Measurements from ENCODE around the gene SLC39A9.
"Not testable (repeated sequence)": the region's sequence is repeated elsewhere in the genome, so short reads cannot be mapped to it uniquely, and the experiment has no call there.

The SLC39A9 gene

GRCh38 chr14:69368381-69368780, 30.1 kb upstream of the SLC39A9 start:
- no peak for DNase-seq (ENCODE audit: low read depth, low spot score)

DNA sequence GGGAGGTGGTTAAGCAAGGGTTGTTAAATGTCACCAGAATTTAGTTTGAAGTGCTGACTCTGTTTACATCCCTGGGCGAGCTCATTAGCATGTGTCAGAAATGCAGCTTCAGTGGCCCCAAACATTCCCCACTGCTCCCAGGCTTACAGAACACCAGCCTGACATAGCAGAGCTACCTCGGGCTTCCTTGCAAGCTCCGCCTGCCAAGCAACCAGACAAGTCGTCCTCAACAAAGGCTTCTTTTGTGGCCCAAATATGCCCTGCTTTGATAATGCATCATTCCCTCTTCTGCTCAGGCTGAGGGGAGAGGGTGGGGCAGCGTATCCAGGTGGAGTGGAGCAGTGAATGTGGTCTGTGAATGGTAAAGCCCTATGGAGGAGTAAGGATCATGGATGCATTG, 28.4 kb upstream of the SLC39A9 start:
- no peak for DNase-seq (ENCODE audit: low read depth, low spot score)

DNA sequence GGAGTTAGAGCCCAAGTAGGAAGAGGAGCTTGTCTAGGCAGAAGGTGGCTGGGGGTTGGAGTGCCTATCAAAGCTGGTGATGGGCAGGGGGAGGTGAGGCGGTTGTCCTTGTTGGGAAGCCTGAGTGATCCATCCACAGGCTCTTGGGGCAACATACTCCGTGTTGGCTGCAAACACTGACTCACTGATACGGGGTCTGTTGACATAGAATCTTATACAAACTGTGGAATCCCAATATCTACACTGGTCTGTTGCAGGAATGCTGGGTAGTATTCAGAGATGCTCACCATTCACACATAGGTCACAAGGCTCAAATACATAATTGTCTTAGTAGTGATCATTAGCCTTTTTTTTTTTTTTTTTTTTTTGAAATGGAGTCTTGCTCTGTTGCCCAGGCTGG, 26.3 kb upstream of the SLC39A9 start:
- no peak for DNase-seq (ENCODE audit: low read depth, low spot score)

GRCh38 chr14:69373104-69373503, 25.4 kb upstream of the SLC39A9 start:
- no peak for DNase-seq (ENCODE audit: low read depth, low spot score)

DNA sequence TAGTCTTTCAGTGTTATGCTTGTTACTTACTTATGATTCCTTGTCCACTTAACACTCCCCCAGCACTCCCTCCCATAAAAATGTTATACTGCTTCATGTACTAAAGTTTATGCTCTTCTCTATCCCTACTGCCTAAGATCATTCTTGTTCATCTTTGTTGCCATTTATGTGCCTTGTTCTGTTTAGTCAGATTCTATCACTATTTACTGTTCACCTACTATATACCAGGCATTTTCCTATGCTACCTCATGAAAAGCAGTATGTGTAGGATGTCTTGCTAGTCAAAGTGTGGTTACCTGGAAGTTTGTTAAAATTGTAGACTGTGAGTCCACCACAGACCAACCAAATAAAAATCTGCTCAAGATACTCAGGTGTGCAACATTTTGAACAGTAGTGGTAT, 24.3 kb upstream of the SLC39A9 start:
- no peak for DNase-seq (ENCODE audit: low read depth, low spot score)

DNA sequence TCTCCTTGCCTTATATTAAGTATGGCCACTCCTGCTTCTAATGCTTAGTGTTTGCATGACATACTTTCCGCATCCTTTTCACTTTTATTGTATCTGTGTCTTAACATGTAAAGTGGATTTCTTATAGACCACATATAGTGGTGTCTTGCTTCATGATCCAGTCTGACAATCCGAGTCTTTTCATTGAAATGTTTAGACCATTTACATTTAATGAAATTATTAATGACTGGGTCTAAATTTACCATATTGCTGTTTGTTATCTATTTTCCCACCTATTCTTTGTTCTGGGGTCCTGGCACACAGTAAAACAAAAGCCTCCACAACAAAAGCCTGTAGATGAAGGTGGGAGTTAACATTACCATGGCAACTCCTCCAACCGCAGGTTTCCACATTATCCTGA, 23.3 kb upstream of the SLC39A9 start:
- DNase-seq (ENCODE audit: low read depth, low spot score): no peak

GRCh38 chr14:69375722-69376121, 22.8 kb upstream of the SLC39A9 start:
- DNase-seq (ENCODE audit: low read depth, low spot score): no peak

DNA sequence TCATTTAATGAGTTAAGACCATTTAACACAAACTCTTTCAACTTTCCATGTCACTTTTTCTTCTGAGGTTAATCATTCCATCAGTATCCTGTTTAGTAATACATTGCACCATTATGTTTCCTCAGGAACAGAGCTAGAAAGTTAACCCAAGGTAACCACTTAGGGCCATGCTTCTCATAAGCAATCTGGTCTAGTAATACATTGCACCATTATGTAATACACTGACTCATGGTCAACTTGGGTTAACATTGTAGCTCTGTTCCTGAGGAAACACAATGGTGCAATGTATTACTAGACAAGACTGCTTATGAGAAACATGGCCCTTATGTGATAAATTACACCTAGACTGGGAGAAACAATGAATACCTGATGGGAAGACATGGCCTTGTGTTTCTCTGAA, 22.1 kb upstream of the SLC39A9 start:
- DNase-seq (ENCODE audit: low read depth, low spot score): no peak

DNA sequence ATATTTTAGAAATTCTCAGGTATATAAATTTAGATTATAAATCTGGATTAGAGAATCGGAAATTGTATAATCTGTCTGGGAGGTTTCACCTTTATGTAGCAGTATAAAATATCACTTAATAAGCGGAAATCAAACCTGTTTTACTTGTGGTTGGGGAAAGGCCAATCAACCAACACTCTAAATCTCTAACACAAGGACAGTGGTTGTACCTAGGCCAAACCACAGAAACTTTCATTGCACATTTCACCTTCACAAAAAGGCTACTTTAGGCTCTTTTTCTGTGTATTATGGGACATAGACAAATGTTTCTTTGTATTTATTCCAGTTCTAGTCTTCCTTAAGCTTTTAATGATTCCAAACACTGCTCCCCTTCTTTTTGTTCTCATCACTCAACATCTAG, 20.2 kb upstream of the SLC39A9 start:
- DNase-seq (ENCODE audit: low read depth, low spot score): no peak

- DNase-seq (ENCODE audit: low read depth, low spot score): no peak
Observed at GRCh38 chr14:69387311-69387710, 11.2 kb upstream of the SLC39A9 start.

DNA sequence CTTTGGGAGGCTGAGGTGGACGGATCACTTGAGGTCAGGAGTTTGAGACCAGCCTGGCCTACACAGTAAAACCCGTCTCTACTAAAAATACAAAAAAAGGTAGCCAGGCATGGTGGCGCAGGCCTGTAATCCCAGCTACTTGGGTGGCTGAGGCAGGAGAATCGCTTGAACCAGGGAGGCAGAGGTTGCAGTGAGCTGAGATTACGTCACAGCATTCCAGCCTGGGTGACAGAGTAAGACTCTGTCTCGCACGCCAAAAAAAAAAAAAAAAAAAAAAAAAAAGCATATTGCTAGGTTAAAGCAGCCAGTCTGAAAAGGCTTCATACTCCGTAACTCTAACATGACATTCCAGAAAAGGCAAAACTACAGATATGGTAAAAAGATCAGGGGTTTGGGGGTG, 7.1 kb upstream of the SLC39A9 start:
- not testable (repeated sequence) for DNase-seq (ENCODE audit: low read depth, low spot score)

DNA sequence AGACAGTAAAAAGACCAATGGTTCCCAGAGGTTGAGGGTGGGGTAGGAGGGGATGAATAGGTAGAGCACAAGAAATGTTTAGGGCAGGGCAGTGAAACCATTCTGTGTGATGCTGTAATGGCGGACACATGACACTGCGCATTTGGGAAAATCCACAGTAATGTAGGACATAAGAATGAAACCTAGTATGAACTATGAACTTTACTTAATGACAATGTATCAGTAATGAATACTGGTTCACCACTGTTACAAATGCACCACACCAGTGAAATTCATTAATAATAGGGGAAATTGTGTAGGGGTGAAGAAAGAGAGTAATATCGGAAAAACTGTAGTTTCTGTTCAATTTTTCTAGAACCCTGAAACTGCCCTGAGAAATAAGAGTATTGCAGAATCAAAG, 6.0 kb upstream of the SLC39A9 start:
- DNase-seq (ENCODE audit: low read depth, low spot score): no peak

DNA sequence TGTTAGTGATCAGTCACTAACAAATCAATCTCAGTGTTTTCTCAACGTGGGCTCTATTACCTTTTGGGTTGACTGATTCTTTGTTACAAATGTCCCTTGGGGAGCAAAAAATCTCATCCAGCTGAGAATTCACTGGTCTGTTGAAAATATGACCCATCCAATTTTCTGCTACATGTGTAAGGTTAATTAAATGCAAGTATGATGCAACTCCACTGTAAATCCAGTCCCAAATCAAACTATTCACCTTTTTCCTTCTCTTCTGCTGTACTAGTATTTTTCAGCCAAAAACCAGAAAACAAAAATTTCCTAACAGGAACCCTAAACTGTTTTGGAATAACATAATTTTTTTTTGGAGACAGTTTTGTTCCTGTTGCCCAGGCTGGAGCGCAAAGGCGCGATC, 2.6 kb upstream of the SLC39A9 start:
- no peak for DNase-seq (ENCODE audit: low read depth, low spot score)

GRCh38 chr14:69398818-69399210, 322 bp downstream of the SLC39A9 start:
- no peak for DNase-seq (ENCODE audit: low read depth, low spot score)

- no peak for DNase-seq (ENCODE audit: low read depth, low spot score)
Observed at GRCh38 chr14:69399750-69400149, 1.3 kb downstream of the SLC39A9 start.

DNA sequence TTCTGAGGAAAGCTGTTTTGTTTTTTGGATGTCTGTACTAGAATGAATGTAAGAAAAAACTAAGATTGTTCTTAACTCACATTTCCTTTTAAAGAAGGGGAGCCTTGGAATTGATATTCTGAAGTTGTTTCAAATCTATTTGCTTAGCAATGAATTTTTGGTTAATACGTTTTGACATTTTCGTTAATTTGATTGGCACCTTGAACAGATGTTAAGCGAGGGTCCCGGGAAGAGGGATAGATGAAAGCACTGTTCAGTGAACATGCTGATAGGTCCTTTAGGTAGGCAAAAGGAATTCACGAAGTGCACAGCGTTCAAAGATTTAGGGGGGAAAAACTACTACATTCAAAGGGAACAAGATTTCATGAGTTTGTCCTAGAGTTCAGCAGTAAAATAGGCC, 1.7 kb downstream of the SLC39A9 start:
- no peak for DNase-seq (ENCODE audit: low read depth, low spot score)

DNA sequence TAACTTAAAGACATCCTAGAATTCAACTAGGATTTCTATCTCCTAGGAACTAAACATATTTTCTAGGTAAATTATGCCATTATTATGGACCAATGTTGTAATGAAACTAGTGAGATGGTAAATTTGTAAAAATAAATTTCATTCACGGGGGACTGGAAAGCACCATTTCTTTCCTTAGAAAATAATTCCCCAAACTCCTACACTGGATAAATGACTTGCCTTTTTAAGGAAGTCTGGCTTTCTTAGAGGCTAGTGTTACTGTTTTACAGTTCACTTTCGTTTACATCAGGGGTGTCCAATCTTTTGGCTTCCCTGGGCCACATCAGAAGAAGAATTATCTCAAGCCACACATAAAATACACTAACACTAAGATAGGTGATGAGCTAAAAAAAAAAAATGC, 3.3 kb downstream of the SLC39A9 start:
- no peak for DNase-seq (ENCODE audit: low read depth, low spot score)

DNA sequence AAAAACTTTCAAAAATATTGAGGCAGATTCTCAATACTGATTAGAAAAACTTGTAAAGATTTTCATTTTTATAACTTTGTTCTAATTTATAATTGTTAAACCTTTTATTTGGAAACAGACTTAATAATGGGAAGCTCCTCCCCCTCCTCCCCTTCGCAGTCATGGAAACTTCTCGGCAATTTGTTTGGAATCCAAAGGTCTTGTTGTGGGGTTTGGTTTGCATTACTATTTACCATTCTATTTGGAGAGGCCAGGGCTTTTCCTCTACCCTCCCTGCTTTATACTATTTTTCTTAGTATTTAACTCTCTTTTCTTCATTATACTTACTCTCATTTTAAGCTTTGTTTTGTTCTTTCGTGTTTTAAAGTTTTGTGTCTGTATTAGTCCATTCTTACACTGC, 6.0 kb downstream of the SLC39A9 start:
- DNase-seq (ENCODE audit: low read depth, low spot score): no peak

GRCh38 chr14:69404883-69405282, 6.4 kb downstream of the SLC39A9 start:
- DNase-seq (ENCODE audit: low read depth, low spot score): no peak

- DNase-seq (ENCODE audit: low read depth, low spot score): no peak
Observed at GRCh38 chr14:69405762-69406161, 7.3 kb downstream of the SLC39A9 start.

DNA sequence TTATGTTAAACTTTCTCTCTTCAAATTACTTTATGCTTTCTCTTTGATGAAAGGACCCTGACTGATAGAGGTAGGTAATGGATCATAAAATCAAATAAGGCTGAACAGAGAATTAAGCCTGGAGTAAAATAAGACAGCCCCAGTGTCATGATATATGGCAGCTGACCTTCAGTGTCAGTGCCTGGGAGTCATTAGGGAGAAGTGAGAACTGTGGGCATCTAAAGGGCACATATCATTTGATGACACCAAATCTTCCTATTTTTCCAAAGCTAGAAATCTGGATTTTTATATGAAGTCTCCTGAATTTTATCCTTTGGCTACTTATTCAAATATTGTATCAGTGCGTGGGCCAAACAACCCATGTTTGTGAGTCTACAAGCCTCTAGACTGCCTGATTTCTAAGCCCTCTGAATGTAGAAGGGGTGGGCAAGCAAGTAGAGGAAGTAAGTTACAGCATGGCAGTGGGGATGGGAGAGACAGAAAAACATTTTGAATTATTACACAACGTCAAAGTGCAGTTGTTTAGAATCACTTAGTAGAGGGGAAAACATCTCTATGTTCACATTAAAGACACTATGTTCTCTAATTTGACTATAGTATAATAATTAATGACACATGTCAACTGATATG, 10.0 kb downstream of the SLC39A9 start:
- DNase-seq (ENCODE audit: low read depth, low spot score): no peak

DNA sequence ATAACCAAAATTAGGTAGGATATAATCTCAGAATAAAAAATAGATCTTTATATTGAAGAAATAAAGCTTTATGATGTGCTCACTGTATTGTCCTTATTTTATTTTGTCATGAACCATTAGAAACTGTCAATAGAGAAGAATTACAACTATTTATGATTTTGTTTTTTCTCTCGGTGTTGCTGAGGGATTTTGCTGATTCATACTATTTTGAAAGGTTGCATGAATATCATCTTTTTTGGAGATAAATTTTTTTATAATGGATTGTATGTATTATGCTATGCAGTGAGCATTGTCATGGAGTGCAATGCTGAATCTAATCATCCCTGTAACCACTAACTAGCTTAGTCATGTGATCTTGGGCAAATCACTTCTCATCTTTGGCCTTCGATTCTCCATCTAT, 15.0 kb downstream of the SLC39A9 start:
- no peak for DNase-seq (ENCODE audit: low read depth, low spot score)

GRCh38 chr14:69416087-69416486, 17.6 kb downstream of the SLC39A9 start:
- not testable (repeated sequence) for DNase-seq (ENCODE audit: low read depth, low spot score)

DNA sequence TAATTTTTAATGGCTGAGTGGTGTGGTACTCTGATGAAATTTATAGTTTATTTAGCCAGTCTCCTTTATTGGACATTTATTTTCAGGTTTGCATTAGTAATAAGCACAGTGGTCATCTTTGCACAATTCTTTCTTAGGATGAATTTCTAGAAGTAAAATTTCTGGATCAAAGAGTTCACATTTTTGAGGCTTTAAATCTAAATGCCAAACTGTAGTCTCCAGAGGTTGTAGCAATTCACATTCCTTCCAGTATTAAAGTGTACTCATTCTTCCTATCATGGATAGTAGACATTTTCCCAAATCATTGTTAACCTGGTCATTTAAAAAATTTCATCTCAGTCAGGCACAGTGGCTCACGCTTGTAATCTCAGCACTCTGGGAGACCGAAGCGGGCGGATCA, 24.8 kb downstream of the SLC39A9 start:
- DNase-seq (ENCODE audit: low read depth, low spot score): no peak

All from activated CD4-positive, CD25-positive, alpha-beta regulatory T cell treated with anti-CD3 and anti-CD28 coated beads, Interleukin-2, amount 50 U/mL, for 16 hours (primary cell).